ENCODE data around the gene PRR12.

The PRR12 gene

GRCh38 chr19:49560358-49560900 is 30.6 kb upstream of the PRR12 start:
- Histone ChIP-seq H3K9ac (ENCODE audit: low read depth in 1 of 2, low read length in 2 of 2) (peak overlapping the region; percentile 63 to 66), H3K27me3 (ENCODE audit: control insufficient read depth in 2 of 2, insufficient read depth in 2 of 2, low read length in 2 of 2) (no peaks in the 10 kb centered on the region), H3K4me3 (ENCODE audit: low read length in 2 of 2) (peak overlapping the region; percentile 38 to 57), H3K4me1 (ENCODE audit: control insufficient read depth in 2 of 2, insufficient read depth in 2 of 2, low read length in 2 of 2) (peaks cover 40 to 61% of the 10 kb centered on the region in 2 donors), H3K36me3 (ENCODE audit: control insufficient read depth in 2 of 2, insufficient read depth in 2 of 2, low read length in 2 of 2) (peaks cover 22 to 34% of the 10 kb centered on the region in 2 donors), H3K27ac (ENCODE audit: low read depth in 2 of 2, low read length in 2 of 2) (peak overlapping the region; percentile 90 to 92), H3K9me3 (ENCODE audit: control insufficient read depth in 2 of 2, low read length in 2 of 2) (no peaks in the 10 kb centered on the region)

DNA sequence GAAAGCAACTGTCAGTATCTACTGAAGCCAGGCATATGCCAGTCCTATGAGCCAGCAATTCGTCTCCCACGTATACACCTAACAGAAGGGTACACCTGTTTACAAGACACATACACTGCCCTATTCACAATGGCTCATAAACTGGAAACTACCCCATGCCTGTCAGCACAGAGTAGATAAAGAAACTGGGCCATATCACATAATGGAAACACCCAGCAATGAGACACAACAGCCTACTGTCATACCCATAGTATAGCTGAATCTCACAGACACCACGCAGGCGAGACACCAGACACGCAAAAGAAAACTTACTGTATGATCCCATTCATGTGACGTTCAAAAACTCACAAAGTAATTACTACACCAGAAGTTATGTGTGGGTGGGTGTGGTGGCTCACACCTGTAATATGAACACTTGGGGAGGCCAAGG is 26.4 kb upstream of the PRR12 start:
- H3K27ac ChIP-seq (ENCODE audit: low read depth in 2 of 2, low read length in 2 of 2): peak overlapping the region; percentile 89 to 91
- H3K9me3 ChIP-seq (ENCODE audit: control insufficient read depth in 2 of 2, low read length in 2 of 2): no peaks in the 10 kb centered on the region
- peak overlapping the region in 1 of 2 donors; percentile 10 for H3K4me3 ChIP-seq (ENCODE audit: low read length in 2 of 2)
- peaks cover 53 to 76% of the 10 kb centered on the region in 2 donors for H3K4me1 ChIP-seq (ENCODE audit: control insufficient read depth in 2 of 2, insufficient read depth in 2 of 2, low read length in 2 of 2)
- peaks cover 0 to 1% of the 10 kb centered on the region in 2 donors for H3K36me3 ChIP-seq (ENCODE audit: control insufficient read depth in 2 of 2, insufficient read depth in 2 of 2, low read length in 2 of 2)
- H3K27me3 ChIP-seq (ENCODE audit: control insufficient read depth in 2 of 2, insufficient read depth in 2 of 2, low read length in 2 of 2): no peaks in the 10 kb centered on the region
- peak overlapping the region in 1 of 2 donors; percentile 20 for H3K9ac ChIP-seq (ENCODE audit: low read depth in 1 of 2, low read length in 2 of 2)

- peaks cover 50 to 71% of the 10 kb centered on the region in 2 donors for H3K4me1 ChIP-seq (ENCODE audit: control insufficient read depth in 2 of 2, insufficient read depth in 2 of 2, low read length in 2 of 2)
- H3K9me3 ChIP-seq (ENCODE audit: control insufficient read depth in 2 of 2, low read length in 2 of 2): no peaks in the 10 kb centered on the region
- H3K4me3 ChIP-seq (ENCODE audit: low read length in 2 of 2): peak overlapping the region in 1 of 2 donors; percentile 10
- H3K36me3 ChIP-seq (ENCODE audit: control insufficient read depth in 2 of 2, insufficient read depth in 2 of 2, low read length in 2 of 2): no peaks in the 10 kb centered on the region
- H3K9ac ChIP-seq (ENCODE audit: low read depth in 1 of 2, low read length in 2 of 2): peak overlapping the region; percentile 9 to 20
- H3K27ac ChIP-seq (ENCODE audit: low read depth in 2 of 2, low read length in 2 of 2): peak overlapping the region; percentile 89 to 91
- no peaks in the 10 kb centered on the region for H3K27me3 ChIP-seq (ENCODE audit: control insufficient read depth in 2 of 2, insufficient read depth in 2 of 2, low read length in 2 of 2)
Observed at GRCh38 chr19:49565261-49565660, 25.7 kb upstream of the PRR12 start.

DNA sequence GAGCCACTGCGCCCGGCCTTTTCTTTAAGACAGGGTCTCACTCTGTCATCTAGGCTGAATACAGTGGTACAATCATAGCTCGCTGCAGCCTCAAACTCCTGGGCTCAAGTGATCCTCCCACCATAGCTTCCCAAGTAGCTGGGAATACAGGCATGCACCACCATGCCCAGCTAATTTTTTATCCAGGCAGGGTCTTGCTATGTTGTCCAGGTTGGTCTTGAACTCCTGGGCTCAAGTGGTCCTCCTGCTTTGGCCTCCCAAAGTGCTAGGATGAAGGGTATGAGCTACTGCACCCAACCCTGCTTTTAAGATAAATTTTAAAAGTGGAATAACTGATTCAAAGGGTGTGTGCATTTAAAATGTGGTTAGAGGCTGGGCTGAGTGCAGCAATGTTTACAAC is 24.7 kb upstream of the PRR12 start:
- Histone ChIP-seq H3K36me3 (ENCODE audit: control insufficient read depth in 2 of 2, insufficient read depth in 2 of 2, low read length in 2 of 2) (no peaks in the 10 kb centered on the region), H3K9ac (ENCODE audit: low read depth in 1 of 2, low read length in 2 of 2) (no peak overlapping the region)

DNA sequence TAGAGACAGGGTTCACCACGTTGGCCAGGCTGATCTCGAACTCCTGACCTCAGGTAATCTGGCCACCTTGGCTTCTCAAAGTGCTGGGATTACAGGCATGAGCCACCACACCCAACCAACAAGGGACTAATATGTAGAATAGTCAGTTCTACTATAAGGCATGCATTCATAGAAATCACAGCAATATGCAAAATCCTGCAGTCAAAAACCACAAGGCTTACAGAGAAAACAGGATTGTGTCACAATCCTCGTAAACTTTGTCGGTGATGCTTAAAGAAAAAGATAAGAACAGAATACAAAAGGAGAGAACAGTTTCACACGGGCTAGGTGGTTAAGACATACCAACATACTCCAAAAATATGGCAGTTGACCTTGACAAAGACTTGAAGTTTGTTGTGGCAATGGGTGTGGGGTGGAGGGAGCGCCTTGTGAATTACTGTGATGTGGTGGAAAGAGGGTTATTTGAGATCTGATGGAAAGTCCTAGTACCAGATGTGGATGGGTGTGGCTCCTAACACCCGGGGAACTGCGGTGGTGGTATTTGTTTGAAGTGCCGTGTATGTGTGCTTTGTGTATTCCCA is 23.0 kb upstream of the PRR12 start:
- peaks cover 0 to under 1% of the 10 kb centered on the region in 2 donors for H3K36me3 ChIP-seq (ENCODE audit: control insufficient read depth in 2 of 2, insufficient read depth in 2 of 2, low read length in 2 of 2)
- H3K4me3 ChIP-seq (ENCODE audit: low read length in 2 of 2): no peak overlapping the region
- H3K4me1 ChIP-seq (ENCODE audit: control insufficient read depth in 2 of 2, insufficient read depth in 2 of 2, low read length in 2 of 2): peaks cover 45 to 53% of the 10 kb centered on the region in 2 donors
- H3K27me3 ChIP-seq (ENCODE audit: control insufficient read depth in 2 of 2, insufficient read depth in 2 of 2, low read length in 2 of 2): no peaks in the 10 kb centered on the region
- H3K9me3 ChIP-seq (ENCODE audit: control insufficient read depth in 2 of 2, low read length in 2 of 2): no peaks in the 10 kb centered on the region
- peak overlapping the region; percentile 79 for H3K27ac ChIP-seq (ENCODE audit: low read depth in 2 of 2, low read length in 2 of 2)
- peak overlapping the region; percentile 33 to 34 for H3K9ac ChIP-seq (ENCODE audit: low read depth in 1 of 2, low read length in 2 of 2)

More for the DNA sequence above, 24.7 kb upstream of the PRR12 start:
- Histone ChIP-seq H3K4me1 (ENCODE audit: control insufficient read depth in 2 of 2, insufficient read depth in 2 of 2, low read length in 2 of 2) (peaks cover 51 to 65% of the 10 kb centered on the region in 2 donors), H3K4me3 (ENCODE audit: low read length in 2 of 2) (no peak overlapping the region), H3K9me3 (ENCODE audit: control insufficient read depth in 2 of 2, low read length in 2 of 2) (no peaks in the 10 kb centered on the region), H3K27ac (ENCODE audit: low read depth in 2 of 2, low read length in 2 of 2) (peak overlapping the region; percentile 16 to 63), H3K27me3 (ENCODE audit: control insufficient read depth in 2 of 2, insufficient read depth in 2 of 2, low read length in 2 of 2) (no peaks in the 10 kb centered on the region)

- peak overlapping the region in 1 of 2 donors; percentile 40 for H3K9ac ChIP-seq (ENCODE audit: low read depth in 1 of 2, low read length in 2 of 2)
- peaks cover 10 to 12% of the 10 kb centered on the region in 2 donors for H3K36me3 ChIP-seq (ENCODE audit: control insufficient read depth in 2 of 2, insufficient read depth in 2 of 2, low read length in 2 of 2)
- no peaks in the 10 kb centered on the region for H3K9me3 ChIP-seq (ENCODE audit: control insufficient read depth in 2 of 2, low read length in 2 of 2)
- no peaks in the 10 kb centered on the region for H3K27me3 ChIP-seq (ENCODE audit: control insufficient read depth in 2 of 2, insufficient read depth in 2 of 2, low read length in 2 of 2)
- peak overlapping the region in 1 of 2 donors; percentile 45 for H3K27ac ChIP-seq (ENCODE audit: low read depth in 2 of 2, low read length in 2 of 2)
- H3K4me1 ChIP-seq (ENCODE audit: control insufficient read depth in 2 of 2, insufficient read depth in 2 of 2, low read length in 2 of 2): peaks cover 35 to 39% of the 10 kb centered on the region in 2 donors
- H3K4me3 ChIP-seq (ENCODE audit: low read length in 2 of 2): no peak overlapping the region
Observed at GRCh38 chr19:49570138-49570856, 20.7 kb upstream of the PRR12 start.

DNA sequence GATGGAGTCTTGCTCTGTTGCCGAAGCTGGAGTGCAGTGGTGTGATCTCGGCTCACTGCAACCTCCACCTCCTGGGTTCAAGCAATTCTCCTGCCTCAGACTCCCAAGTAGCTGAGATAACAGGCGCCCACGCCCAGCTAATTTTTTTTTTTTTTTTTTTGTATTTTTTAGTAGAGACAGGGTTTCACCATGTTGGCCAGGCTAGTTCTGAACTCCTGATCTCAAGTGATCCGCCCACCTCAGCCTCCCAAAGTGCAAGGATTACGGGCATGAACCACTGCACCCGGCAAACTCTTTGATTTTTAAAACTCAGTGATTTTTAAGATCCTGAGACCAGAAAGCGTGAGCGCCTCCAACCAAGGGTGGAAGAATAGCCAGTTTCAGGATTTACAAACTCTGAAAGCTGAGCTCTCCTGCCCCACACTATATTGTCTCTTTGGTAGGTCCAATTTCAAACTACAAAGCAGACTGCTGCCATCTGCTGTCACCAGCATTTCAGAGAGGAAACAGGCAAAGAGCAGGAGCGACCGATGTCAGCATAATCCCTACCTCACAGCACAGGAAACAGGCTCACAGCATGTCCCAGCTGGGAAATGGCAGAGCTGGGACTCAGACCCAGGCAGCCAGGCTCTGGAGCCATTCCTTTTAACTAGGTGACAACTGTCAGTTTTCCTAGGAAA is 19.8 kb upstream of the PRR12 start:
- no peaks in the 10 kb centered on the region for H3K9me3 ChIP-seq (ENCODE audit: control insufficient read depth in 2 of 2, low read length in 2 of 2)
- H3K27ac ChIP-seq (ENCODE audit: low read depth in 2 of 2, low read length in 2 of 2): no peak overlapping the region
- H3K4me3 ChIP-seq (ENCODE audit: low read length in 2 of 2): no peak overlapping the region
- peaks cover 10 to 18% of the 10 kb centered on the region in 2 donors for H3K36me3 ChIP-seq (ENCODE audit: control insufficient read depth in 2 of 2, insufficient read depth in 2 of 2, low read length in 2 of 2)
- H3K9ac ChIP-seq (ENCODE audit: low read depth in 1 of 2, low read length in 2 of 2): peak overlapping the region in 1 of 2 donors; percentile 40
- H3K27me3 ChIP-seq (ENCODE audit: control insufficient read depth in 2 of 2, insufficient read depth in 2 of 2, low read length in 2 of 2): no peaks in the 10 kb centered on the region
- H3K4me1 ChIP-seq (ENCODE audit: control insufficient read depth in 2 of 2, insufficient read depth in 2 of 2, low read length in 2 of 2): peaks cover 28 to 34% of the 10 kb centered on the region in 2 donors

DNA sequence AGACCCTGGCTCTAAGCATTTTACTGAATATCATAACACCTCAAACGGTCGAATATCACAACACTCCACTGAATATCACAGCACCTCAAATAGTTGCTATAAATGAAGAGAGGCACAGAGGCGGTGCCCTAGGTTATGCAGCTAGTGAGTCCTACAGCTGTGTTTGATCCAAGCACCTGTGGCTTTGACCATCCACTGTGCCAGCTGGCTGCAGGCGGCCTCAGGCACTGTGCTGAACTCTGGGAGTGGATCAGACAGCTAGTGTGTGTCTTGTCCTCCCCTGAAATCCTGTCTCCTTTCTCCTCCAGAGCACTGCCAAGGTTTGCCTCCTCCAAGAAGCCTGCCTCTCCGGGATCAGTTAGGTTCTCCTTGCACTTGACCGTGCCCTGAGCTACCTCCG is 18.0 kb upstream of the PRR12 start:
- Histone ChIP-seq H3K36me3 (ENCODE audit: control insufficient read depth in 2 of 2, insufficient read depth in 2 of 2, low read length in 2 of 2) (peaks cover 10 to 20% of the 10 kb centered on the region in 2 donors), H3K4me3 (ENCODE audit: low read length in 2 of 2) (no peak overlapping the region), H3K27me3 (ENCODE audit: control insufficient read depth in 2 of 2, insufficient read depth in 2 of 2, low read length in 2 of 2) (no peaks in the 10 kb centered on the region), H3K9me3 (ENCODE audit: control insufficient read depth in 2 of 2, low read length in 2 of 2) (no peaks in the 10 kb centered on the region), H3K27ac (ENCODE audit: low read depth in 2 of 2, low read length in 2 of 2) (no peak overlapping the region), H3K4me1 (ENCODE audit: control insufficient read depth in 2 of 2, insufficient read depth in 2 of 2, low read length in 2 of 2) (peaks cover 14 to 22% of the 10 kb centered on the region in 2 donors), H3K9ac (ENCODE audit: low read depth in 1 of 2, low read length in 2 of 2) (no peak overlapping the region)

GRCh38 chr19:49573425-49573824 is 17.6 kb upstream of the PRR12 start:
- Histone ChIP-seq H3K4me3 (ENCODE audit: low read length in 2 of 2) (no peak overlapping the region), H3K27me3 (ENCODE audit: control insufficient read depth in 2 of 2, insufficient read depth in 2 of 2, low read length in 2 of 2) (no peaks in the 10 kb centered on the region), H3K9me3 (ENCODE audit: control insufficient read depth in 2 of 2, low read length in 2 of 2) (no peaks in the 10 kb centered on the region), H3K36me3 (ENCODE audit: control insufficient read depth in 2 of 2, insufficient read depth in 2 of 2, low read length in 2 of 2) (peaks cover 10 to 20% of the 10 kb centered on the region in 2 donors), H3K4me1 (ENCODE audit: control insufficient read depth in 2 of 2, insufficient read depth in 2 of 2, low read length in 2 of 2) (peaks cover 10 to 18% of the 10 kb centered on the region in 2 donors), H3K27ac (ENCODE audit: low read depth in 2 of 2, low read length in 2 of 2) (no peak overlapping the region), H3K9ac (ENCODE audit: low read depth in 1 of 2, low read length in 2 of 2) (no peak overlapping the region)
